DND-41 (cell line): ENCODE data around the gene CHD6.

Experiments used
- ATAC-seq: fragments of 200-7000 bp; cut with Tn5 transposase; 3 replicates; pipeline ENCODE4 v1.9.1; 2021; ENCODE audit warnings: low read depth; ENCODE audit not compliant: insufficient read depth
- DNase-seq: peaks from one replicate; pipeline ENCODE4 v3.0.0-alpha.2; 2020
- H2AFZ ChIP-seq: 2 replicates; pipeline ENCODE4 v1.6.0; 2012; ENCODE audit warnings: low read depth, low read length
- H3K27ac ChIP-seq: 2 replicates; pipeline ENCODE4 v1.5.1; 2012; ENCODE audit warnings: low read length, inconsistent platforms
- H3K27me3 ChIP-seq: fragments of 200-600 bp; sonication (generic); 2 replicates; pipeline ENCODE4 v1.6.0; 2012; ENCODE audit warnings: low read length, mild to moderate bottlenecking, inconsistent platforms; ENCODE audit not compliant: insufficient read depth, poor library complexity
- H3K36me3 ChIP-seq: 2 replicates; pipeline ENCODE4 v1.5.1; 2012; ENCODE audit warnings: low read length, inconsistent platforms; ENCODE audit not compliant: insufficient read depth
- H3K4me1 ChIP-seq: 2 replicates; pipeline ENCODE4 v1.5.1; 2012; ENCODE audit warnings: mild to moderate bottlenecking, low read length; ENCODE audit not compliant: insufficient read depth
- H3K4me2 ChIP-seq: 2 replicates; pipeline ENCODE4 v1.6.0; 2012; ENCODE audit warnings: mild to moderate bottlenecking, moderate library complexity, low read length, inconsistent platforms; ENCODE audit not compliant: insufficient read depth
- H3K4me3 ChIP-seq, 2 experiments: fragments of 200-600 bp in 1 of 2; shearing (Covaris generic) in 1 of 2; 2 replicates each; pipeline ENCODE4 v1.5.1; 2012 to 2016; ENCODE audit warnings: inconsistent platforms in 2 of 2, low read length in 2 of 2, mild to moderate bottlenecking in 2 of 2, low read depth in 1 of 2, moderate library complexity in 1 of 2
- H3K79me2 ChIP-seq: 2 replicates; pipeline ENCODE4 v1.6.0; 2012; ENCODE audit warnings: low read length, inconsistent platforms; ENCODE audit not compliant: insufficient read depth
- H3K9ac ChIP-seq: 2 replicates; pipeline ENCODE4 v1.6.0; 2012; ENCODE audit warnings: low read depth, mild to moderate bottlenecking, inconsistent platforms, low read length, moderate library complexity
- H3K9me3 ChIP-seq: 2 replicates; pipeline ENCODE4 v1.5.1; 2012; ENCODE audit warnings: low read length, moderate library complexity, mild to moderate bottlenecking, inconsistent platforms; ENCODE audit not compliant: insufficient read depth, severe bottlenecking
- H4K20me1 ChIP-seq: 2 replicates; pipeline ENCODE4 v1.6.0; 2012; ENCODE audit warnings: low read length; ENCODE audit not compliant: insufficient read depth
- CTCF ChIP-seq: IDR thresholded peaks from 2 replicates; pipeline ENCODE4 v1.5.1; 2012; ENCODE audit warnings: borderline replicate concordance, low read length, moderate library complexity, mild to moderate bottlenecking; ENCODE audit not compliant: poor library complexity, severe bottlenecking; ENCODE audit errors: extremely low read depth
- EZH2 ChIP-seq: IDR thresholded peaks from 3 replicates; pipeline ENCODE4 v1.6.1; 2012; ENCODE audit warnings: borderline replicate concordance, low read depth, mild to moderate bottlenecking, moderate library complexity, low read length, inconsistent platforms; ENCODE audit not compliant: severe bottlenecking

Gene CHD6

DNA sequence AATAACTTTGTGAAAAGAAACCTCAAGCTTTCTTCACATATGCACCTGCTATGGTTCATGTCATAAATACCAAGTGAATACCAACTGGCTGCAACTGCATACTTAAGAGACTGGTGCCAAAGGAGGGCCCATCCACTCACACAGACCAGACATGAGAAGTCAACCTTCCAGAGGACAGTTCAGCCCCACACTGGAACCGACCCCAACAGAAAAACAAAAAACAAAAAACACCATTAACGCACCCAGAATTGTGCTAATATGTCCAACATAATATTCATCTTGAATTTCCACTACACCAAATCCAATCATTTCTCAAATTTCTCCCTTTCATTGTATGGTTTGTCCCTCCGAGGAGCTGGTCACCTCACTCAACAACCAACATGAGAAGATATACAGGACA is 42.8 kb downstream of the CHD6 start:
- H3K4me2 ChIP-seq: no peak overlapping the region
- H3K79me2 ChIP-seq: peaks cover 98% of the 10 kb centered on the region
- no peaks in the 10 kb centered on the region for H3K36me3 ChIP-seq
- no peak overlapping the region for H3K9ac ChIP-seq
- H3K9me3 ChIP-seq: peaks cover 4% of the 10 kb centered on the region
- no peak overlapping the region for H3K27ac ChIP-seq
- no peak for DNase-seq
- no peak for ATAC-seq
- no peaks in the 10 kb centered on the region for H3K4me1 ChIP-seq
- TF ChIP-seq EZH2 (no peak), CTCF (no peak)
- H3K27me3 ChIP-seq: no peaks in the 10 kb centered on the region
- H3K4me3 ChIP-seq: no peak overlapping the region
- H2AFZ ChIP-seq: no peak overlapping the region
- H4K20me1 ChIP-seq: peaks cover 65% of the 10 kb centered on the region

GRCh38 chr20:41574802-41575389 is 43.3 kb downstream of the CHD6 start:
- no peaks in the 10 kb centered on the region for H3K4me1 ChIP-seq
- H3K36me3 ChIP-seq: no peaks in the 10 kb centered on the region
- H3K27me3 ChIP-seq: no peaks in the 10 kb centered on the region
- H3K27ac ChIP-seq: no peak overlapping the region
- peaks cover 4% of the 10 kb centered on the region for H3K9me3 ChIP-seq
- no peak for ATAC-seq
- no peak for DNase-seq
- H4K20me1 ChIP-seq: peaks cover 64% of the 10 kb centered on the region
- H3K4me3 ChIP-seq: no peak overlapping the region
- H3K9ac ChIP-seq: no peak overlapping the region
- H3K79me2 ChIP-seq: peaks cover 98% of the 10 kb centered on the region
- H3K4me2 ChIP-seq: no peak overlapping the region
- TF ChIP-seq EZH2: no peak
- no peak for TF ChIP-seq CTCF
- no peak overlapping the region for H2AFZ ChIP-seq

DNA sequence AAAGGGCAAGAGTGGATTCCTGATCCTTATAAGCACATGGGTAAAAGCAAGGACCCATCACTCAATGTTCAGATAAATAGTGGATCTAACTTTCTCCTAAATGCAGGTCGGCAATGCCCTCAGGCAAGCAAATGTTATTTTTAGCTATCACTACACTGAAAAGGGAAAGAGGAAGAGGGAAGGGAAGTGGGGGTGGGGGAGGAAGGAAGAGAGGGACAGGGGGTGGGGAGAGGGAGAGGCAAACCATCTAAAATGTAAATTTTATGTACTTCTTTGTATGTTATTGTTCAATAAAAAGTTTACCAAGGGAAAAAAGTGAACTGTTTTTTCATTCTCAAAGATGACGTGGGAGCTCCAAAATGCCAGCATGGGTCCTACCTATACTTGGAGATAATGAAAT is 44.2 kb downstream of the CHD6 start:
- no peak for DNase-seq
- H3K9ac ChIP-seq: no peak overlapping the region
- H3K4me1 ChIP-seq: no peaks in the 10 kb centered on the region
- peaks cover 98% of the 10 kb centered on the region for H3K79me2 ChIP-seq
- peaks cover 4% of the 10 kb centered on the region for H3K9me3 ChIP-seq
- H3K4me2 ChIP-seq: no peak overlapping the region
- H4K20me1 ChIP-seq: peaks cover 64% of the 10 kb centered on the region
- no peaks in the 10 kb centered on the region for H3K36me3 ChIP-seq
- no peaks in the 10 kb centered on the region for H3K27me3 ChIP-seq
- H3K4me3 ChIP-seq: no peak overlapping the region
- no peak overlapping the region for H2AFZ ChIP-seq
- H3K27ac ChIP-seq: no peak overlapping the region
- no peak for TF ChIP-seq EZH2
- TF ChIP-seq CTCF: no peak
- ATAC-seq: no peak
